Cardiac muscle cell (in vitro differentiated cells and primary cell): ENCODE data around the gene SEPHS1. TPM values are rescaled to one million over a fixed set of nuclear protein-coding genes. Genes with fewer than 3 reads are reported as not detected.
"Not testable (repeated sequence)": the region's sequence is repeated elsewhere in the genome, so short reads cannot be mapped to it uniquely, and the experiment has no call there.

Experiments used
- DNase-seq, 2 donors: peaks; one replicate each; pipeline versions ENCODE4 v3.0.0 to v3.0.0-alpha.2; 2010 to 2017; ENCODE audit warnings: low read depth in 1 of 2, low spot score in 1 of 2
- H3K27ac ChIP-seq: fragments of 200-600 bp; sonication (generic); 2 replicates; pipeline ENCODE4 v1.5.1; 2016
- H3K27me3 ChIP-seq: fragments of 200-600 bp; sonication (generic); 2 replicates; pipeline ENCODE4 v1.6.0; 2016; ENCODE audit warnings: control low read depth
- H3K36me3 ChIP-seq: fragments of 200-600 bp; sonication (generic); 2 replicates; pipeline ENCODE4 v1.5.1; 2016; ENCODE audit warnings: control low read depth
- H3K4me1 ChIP-seq: fragments of 200-600 bp; sonication (generic); 2 replicates; pipeline ENCODE4 v1.8.1; 2017; ENCODE audit warnings: low read depth, mild to moderate bottlenecking, mixed run types
- H3K4me3 ChIP-seq: fragments of 200-600 bp; sonication (generic); 2 replicates; pipeline ENCODE4 v1.5.1; 2016; ENCODE audit warnings: mild to moderate bottlenecking
- H3K9me3 ChIP-seq: fragments of 200-600 bp; sonication (generic); 2 replicates; pipeline ENCODE4 v1.5.1; 2017; ENCODE audit warnings: low read depth, mild to moderate bottlenecking, control low read depth
- polyA plus RNA-seq: library from polyadenylated mRNA; unstranded; fragments of >200 nt; fragmentation: Nextera tagmentation; extraction: Ambion mirVana; gene quantifications from 2 replicates; pipeline ENCODE4 v1.2.1, GENCODE V29; 2016
- total RNA-seq: library from RNA; depleted of rRNA; stranded (reverse); fragments of >200 nt; gene quantifications from 2 replicates; pipeline ENCODE4 v1.2.3, GENCODE V29; 2016
- TF ChIP-seq, protein P1 (sequence below): IDR thresholded peaks from 2 replicates; pipeline ENCODE4 v1.5.1; 2012; ENCODE audit warnings: low read depth, mild to moderate bottlenecking, low read length

Gene SEPHS1
- total and polyA plus RNA-seq, 2 experiments from 2014 or later: 69.5 to 99.7 TPM

DNA sequence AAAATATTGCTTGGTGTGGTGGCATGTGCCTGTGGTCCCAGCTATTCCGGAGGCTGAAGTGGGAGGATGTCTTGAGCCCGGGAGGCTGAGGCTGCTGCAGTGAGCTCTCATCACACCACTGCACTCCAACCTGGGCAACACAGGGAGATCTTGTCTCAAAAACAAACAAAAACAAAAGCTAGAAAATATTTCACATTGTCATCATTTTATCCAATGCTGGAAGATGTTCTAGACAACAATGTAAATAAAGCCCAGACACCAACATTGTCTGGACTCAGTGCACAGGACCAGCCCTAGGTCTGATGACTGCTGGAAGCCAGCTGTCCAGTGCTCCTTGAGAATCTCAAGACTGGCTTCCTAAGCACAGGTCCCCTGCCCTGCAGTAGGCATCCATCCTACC is 13.5 kb downstream of the SEPHS1 start:
- H3K9me3 ChIP-seq: no peaks in the 10 kb centered on the region
- H3K27me3 ChIP-seq: no peaks in the 10 kb centered on the region
- no peak for DNase-seq
- peaks cover 42% of the 10 kb centered on the region for H3K36me3 ChIP-seq
- TF ChIP-seq, protein P1, sequence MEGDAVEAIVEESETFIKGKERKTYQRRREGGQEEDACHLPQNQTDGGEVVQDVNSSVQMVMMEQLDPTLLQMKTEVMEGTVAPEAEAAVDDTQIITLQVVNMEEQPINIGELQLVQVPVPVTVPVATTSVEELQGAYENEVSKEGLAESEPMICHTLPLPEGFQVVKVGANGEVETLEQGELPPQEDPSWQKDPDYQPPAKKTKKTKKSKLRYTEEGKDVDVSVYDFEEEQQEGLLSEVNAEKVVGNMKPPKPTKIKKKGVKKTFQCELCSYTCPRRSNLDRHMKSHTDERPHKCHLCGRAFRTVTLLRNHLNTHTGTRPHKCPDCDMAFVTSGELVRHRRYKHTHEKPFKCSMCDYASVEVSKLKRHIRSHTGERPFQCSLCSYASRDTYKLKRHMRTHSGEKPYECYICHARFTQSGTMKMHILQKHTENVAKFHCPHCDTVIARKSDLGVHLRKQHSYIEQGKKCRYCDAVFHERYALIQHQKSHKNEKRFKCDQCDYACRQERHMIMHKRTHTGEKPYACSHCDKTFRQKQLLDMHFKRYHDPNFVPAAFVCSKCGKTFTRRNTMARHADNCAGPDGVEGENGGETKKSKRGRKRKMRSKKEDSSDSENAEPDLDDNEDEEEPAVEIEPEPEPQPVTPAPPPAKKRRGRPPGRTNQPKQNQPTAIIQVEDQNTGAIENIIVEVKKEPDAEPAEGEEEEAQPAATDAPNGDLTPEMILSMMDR: no peak
- no peak overlapping the region for H3K27ac ChIP-seq
- no peak overlapping the region for H3K4me3 ChIP-seq
- no peaks in the 10 kb centered on the region for H3K4me1 ChIP-seq

DNA sequence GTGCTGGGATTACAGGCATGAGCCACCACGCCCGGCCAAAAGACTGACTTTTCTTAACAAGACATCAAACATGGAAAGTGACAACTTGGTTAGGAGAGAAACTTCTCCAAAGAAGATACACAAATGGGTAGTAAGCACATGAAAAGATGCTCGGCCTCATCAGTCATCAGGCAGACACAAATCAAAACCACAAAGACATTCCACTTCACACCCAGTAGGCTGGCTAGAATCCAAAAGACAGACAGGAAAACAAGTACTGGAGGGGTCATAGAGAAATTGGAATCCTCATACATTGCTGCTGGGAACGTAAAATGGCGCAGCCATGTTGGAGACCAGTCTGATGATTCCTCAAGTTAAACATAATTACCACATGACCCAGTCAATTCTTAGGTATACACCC is 16.4 kb downstream of the SEPHS1 start:
- Histone ChIP-seq H3K36me3 (peaks cover 62% of the 10 kb centered on the region), H3K4me3 (no peak overlapping the region), H3K27me3 (no peaks in the 10 kb centered on the region), H3K4me1 (no peaks in the 10 kb centered on the region), H3K27ac (no peak overlapping the region), H3K9me3 (no peaks in the 10 kb centered on the region)
- TF ChIP-seq, protein P1: no peak
- peak in 1 of 2 donors; percentile 16 for DNase-seq

DNA sequence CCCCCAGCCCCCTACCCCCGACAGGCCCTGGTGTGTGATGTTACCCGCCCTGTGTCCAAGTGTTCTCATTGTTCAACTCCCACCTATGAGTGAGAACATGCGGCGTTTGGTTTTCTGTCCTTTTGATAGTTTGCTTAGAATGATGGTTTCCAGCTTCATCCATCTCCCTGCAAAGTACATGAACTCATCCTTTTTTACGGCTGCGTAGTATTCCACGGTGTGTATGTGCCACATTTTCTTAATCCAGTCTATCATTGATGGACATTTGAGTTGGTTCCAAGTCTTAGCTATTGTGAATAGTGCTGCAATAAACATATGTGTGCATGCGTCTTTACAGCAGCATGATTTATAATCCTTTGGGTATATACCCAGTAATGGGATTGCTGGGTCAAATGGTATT is 17.1 kb downstream of the SEPHS1 start:
- H3K9me3 ChIP-seq, H3K27me3 ChIP-seq, H3K27ac ChIP-seq, H3K4me1 ChIP-seq, DNase-seq, H3K4me3 ChIP-seq: not testable (repeated sequence)
- H3K36me3 ChIP-seq: peaks cover 69% of the 10 kb centered on the region

DNA sequence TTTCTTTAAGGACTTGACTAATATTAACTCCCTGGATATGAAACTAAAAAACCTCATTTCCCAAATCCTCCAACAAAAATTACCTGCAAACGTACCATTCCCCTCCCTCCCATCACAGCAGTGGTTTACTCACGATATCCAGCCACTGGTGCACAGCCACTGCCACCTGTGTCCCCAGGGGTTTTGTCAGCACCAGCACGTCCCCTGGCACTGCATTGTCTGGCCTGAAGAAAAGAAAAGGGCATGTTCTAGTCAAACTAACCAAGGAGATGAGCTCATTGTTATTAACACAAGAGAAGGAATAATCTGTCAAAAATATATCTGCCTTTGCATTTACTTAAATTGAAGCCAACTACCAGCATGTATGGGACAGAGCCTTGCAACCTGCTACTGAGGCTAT is 18.5 kb downstream of the SEPHS1 start:
- Histone ChIP-seq H3K27ac (no peak overlapping the region), H3K36me3 (peaks cover 77% of the 10 kb centered on the region)
- TF ChIP-seq, protein P1: no peak

DNA sequence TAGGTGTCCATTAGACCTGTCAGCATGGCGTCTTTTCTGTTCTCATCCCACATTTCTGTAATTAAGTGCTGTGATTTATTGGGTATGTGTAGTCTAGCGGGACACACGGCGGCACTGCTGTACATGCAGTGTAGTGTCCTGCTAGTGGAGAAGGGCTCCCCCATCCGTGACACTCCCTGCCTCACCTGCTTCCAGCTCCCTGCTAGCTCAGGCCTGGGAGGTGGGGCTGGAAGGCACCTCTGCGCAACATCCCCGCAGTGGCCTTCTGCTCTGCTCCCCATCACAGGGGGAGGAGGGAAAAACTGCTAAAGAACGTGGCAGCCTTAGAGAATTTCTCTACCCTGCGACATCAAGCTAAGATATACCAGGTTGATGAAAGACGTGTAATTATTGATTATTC is 19.5 kb downstream of the SEPHS1 start:
- Histone ChIP-seq H3K27ac (no peak overlapping the region), H3K4me1 (no peaks in the 10 kb centered on the region), H3K4me3 (no peak overlapping the region), H3K27me3 (no peaks in the 10 kb centered on the region), H3K9me3 (no peaks in the 10 kb centered on the region), H3K36me3 (peaks cover 78% of the 10 kb centered on the region)
- TF ChIP-seq, protein P1: no peak
- no peak for DNase-seq

More for the DNA sequence above, 18.5 kb downstream of the SEPHS1 start:
- H3K27me3 ChIP-seq: no peaks in the 10 kb centered on the region
- H3K9me3 ChIP-seq: no peaks in the 10 kb centered on the region
- H3K4me3 ChIP-seq: no peak overlapping the region
- no peak for DNase-seq
- H3K4me1 ChIP-seq: no peaks in the 10 kb centered on the region

DNA sequence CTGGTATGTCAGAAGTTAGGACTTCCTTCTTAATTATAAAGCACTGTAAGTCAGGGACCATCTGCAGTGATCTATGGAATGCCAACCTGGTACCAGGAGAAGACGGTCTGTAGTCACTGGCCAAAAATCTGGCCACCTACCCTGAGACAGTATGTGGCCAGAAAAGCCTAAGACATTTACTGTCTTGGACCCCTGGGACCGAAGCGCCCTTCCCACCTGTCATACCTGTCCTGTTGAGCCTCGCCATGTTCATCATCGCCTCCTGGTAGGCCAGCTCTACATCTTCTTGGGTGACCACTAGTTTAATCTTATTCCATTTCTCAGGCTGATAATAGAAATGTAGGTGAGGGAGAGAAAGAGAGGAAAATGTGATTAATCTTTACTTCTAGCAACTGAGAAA is 20.0 kb downstream of the SEPHS1 start:
- DNase-seq: no peak
- H3K27ac ChIP-seq: no peak overlapping the region

More for the DNA sequence above, 20.0 kb downstream of the SEPHS1 start:
- Histone ChIP-seq H3K36me3 (peaks cover 78% of the 10 kb centered on the region), H3K4me3 (no peak overlapping the region), H3K27me3 (no peaks in the 10 kb centered on the region), H3K9me3 (no peaks in the 10 kb centered on the region), H3K4me1 (no peaks in the 10 kb centered on the region)
- TF ChIP-seq, protein P1: no peak
